Measurements from ENCODE around the gene GJA5. TPM values are rescaled to one million over a fixed set of nuclear protein-coding genes. Genes with fewer than 3 reads are reported as not detected.
"Not testable (repeated sequence)": the region's sequence is repeated elsewhere in the genome, so short reads cannot be mapped to it uniquely, and the experiment has no call there.

GJA5 gene
- total RNA-seq, 1 experiment from 2014 or later = not detected

DNA sequence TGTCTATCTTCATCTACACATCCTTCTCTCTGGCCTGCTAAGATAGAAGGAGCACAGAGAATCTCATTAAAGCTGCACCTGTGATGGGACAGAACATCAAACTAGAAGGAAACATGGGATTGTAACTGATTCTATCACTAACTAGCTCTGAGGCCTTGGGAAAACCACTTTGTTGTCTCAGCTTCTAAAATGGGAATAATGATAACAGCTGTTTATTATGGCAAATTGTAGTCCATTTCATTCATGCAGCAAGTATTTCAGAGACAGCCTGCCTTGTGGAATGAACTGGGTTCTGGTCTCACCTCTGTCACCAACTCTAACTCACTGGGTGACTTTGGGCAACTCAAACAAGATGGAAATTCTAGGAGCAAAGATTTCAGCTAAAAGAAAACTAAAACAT is 12.4 kb downstream of the GJA5 start:
- no peaks in the 10 kb centered on the region for H3K27me3 ChIP-seq
- no peak overlapping the region for H3K4me3 ChIP-seq
- H3K9me3 ChIP-seq = no peaks in the 10 kb centered on the region
- DNase-seq = no peak
- no peaks in the 10 kb centered on the region for H3K36me3 ChIP-seq

DNA sequence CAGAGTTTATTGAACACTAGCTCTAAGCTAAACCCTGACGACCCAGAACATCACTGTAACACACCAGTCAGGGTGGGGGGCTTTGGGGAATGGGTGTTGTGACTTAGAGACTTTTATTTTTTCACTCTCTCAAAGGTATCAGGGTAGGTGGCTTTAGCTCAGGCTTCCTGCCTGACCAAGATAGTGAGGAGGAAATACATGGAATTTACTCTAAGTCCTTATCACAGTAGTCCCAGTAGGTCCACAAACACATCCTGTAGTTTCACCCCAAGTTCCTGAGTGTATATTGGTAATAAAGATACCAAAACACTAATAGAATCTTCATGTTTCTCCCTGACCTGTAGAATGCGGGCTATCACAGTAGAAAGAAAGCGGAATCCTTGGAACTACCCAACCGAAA is 15.1 kb downstream of the GJA5 start:
- no peaks in the 10 kb centered on the region for H3K36me3 ChIP-seq

GRCh38 chr1:147741065-147741464 is 19.3 kb downstream of the GJA5 start:
- no peaks in the 10 kb centered on the region for H3K36me3 ChIP-seq
- no peak for DNase-seq
- H3K27me3 ChIP-seq = no peaks in the 10 kb centered on the region
- H3K9me3 ChIP-seq = no peaks in the 10 kb centered on the region
- H3K4me3 ChIP-seq = no peak overlapping the region

More for the DNA sequence above, 15.1 kb downstream of the GJA5 start:
- no peak for DNase-seq
- Histone ChIP-seq H3K4me3 (no peak overlapping the region), H3K9me3 (no peaks in the 10 kb centered on the region), H3K27me3 (no peaks in the 10 kb centered on the region)

DNA sequence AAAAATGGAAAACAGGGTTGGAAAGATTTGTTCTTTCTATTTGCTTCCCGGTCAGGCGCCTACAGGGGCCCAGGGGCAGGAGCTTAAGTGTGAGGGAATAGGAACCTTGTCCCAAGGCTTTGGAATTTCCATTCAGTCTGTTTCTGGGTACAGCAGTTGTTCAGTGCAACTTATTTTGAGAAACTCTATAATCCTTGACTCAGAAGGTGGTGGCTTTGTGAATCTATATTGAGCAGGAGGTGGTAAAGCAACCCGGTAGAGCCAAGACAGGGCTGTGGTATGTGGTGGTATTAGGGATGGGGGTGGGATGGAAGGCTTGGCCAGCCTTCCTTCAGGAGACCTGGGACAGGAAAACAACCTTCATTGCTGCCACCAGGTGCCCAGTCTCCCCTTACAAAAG is 20.0 kb downstream of the GJA5 start:
- H3K27me3 ChIP-seq = no peaks in the 10 kb centered on the region
- DNase-seq = no peak
- H3K9me3 ChIP-seq = no peaks in the 10 kb centered on the region
- no peak overlapping the region for H3K4me3 ChIP-seq
- no peaks in the 10 kb centered on the region for H3K36me3 ChIP-seq

- H3K4me3 ChIP-seq = no peak overlapping the region
- H3K9me3 ChIP-seq = no peaks in the 10 kb centered on the region
- no peaks in the 10 kb centered on the region for H3K27me3 ChIP-seq
- DNase-seq = no peak
- H3K36me3 ChIP-seq = no peaks in the 10 kb centered on the region
These were observed 21.5 kb downstream of the GJA5 start for GRCh38 chr1:147738739-147739476.

DNA sequence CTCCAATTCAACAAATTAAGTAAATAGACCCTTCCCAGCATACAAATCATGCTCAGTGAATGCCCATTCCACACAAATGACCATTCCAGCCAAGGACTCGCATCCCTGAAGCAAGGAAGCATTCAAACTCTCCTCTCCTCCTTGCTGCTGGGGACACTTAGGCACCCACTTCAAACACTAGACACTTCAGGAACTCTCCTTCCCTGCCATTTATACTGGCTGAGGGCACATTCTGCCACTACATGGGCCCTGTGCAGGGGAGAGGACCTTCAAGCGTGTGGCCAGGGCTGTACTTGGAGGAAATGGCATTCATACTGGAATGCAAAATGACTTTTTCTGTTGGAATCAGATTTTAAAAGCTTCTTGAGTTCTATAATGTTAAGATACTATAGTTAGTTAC is 22.3 kb downstream of the GJA5 start:
- Histone ChIP-seq H3K9me3 (no peaks in the 10 kb centered on the region), H3K4me3 (no peak overlapping the region), H3K36me3 (no peaks in the 10 kb centered on the region), H3K27me3 (no peaks in the 10 kb centered on the region)
- DNase-seq = no peak

DNA sequence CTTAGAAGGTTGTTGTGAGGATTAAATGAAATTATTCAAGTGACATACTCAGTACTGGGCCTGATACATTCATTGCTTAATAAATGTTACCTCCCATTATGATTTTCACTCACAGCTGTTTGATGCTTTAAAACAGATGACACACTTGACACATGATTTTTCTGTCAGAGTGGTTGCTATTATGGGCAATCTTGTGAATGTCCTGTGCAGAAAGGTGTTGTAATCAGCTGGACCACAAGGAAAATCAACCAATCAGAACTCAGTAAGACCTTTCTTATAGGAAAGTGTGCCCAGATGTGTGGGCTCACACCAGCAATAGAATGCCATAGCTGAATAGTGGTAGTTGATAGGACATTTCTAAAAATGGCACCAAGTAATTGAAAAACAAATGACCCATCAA is 23.5 kb downstream of the GJA5 start:
- no peaks in the 10 kb centered on the region for H3K36me3 ChIP-seq
- H3K4me3 ChIP-seq = no peak overlapping the region
- H3K27me3 ChIP-seq = no peaks in the 10 kb centered on the region
- H3K9me3 ChIP-seq = no peaks in the 10 kb centered on the region
- DNase-seq = no peak

- Histone ChIP-seq H3K36me3 (no peaks in the 10 kb centered on the region), H3K4me3 (no peak overlapping the region), H3K9me3 (no peaks in the 10 kb centered on the region), H3K27me3 (peaks cover 4% of the 10 kb centered on the region; the same call in 1 of the 2 replicates)
- DNase-seq = no peak
These were observed 25.0 kb downstream of the GJA5 start for GRCh38 chr1:147735423-147735822.

GRCh38 chr1:147734291-147734841 is 26.0 kb downstream of the GJA5 start:
- DNase-seq, H3K9me3 ChIP-seq, H3K4me3 ChIP-seq, H3K36me3 ChIP-seq: not testable (repeated sequence)
- H3K27me3 ChIP-seq = peaks cover 12% of the 10 kb centered on the region; the same call in 1 of the 2 replicates

DNA sequence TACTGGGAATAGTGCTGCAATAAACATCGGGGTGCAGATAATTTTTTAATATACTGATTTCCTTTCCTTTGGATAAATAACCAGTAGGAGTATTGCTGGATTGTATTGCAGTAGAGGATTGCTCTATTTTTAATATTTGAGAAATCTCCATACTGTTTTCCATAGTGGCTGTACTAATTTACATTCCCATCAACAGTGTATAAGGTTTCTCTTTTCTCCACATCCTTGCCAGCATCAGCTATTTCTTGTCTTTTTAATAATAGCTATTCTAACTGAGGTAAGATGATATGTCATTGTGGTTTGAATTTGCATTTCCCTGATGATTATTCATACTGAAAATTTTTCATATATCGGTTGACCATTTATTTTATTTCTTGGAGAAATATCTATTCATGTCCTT is 31.1 kb downstream of the GJA5 start:
- Histone ChIP-seq H3K4me3 (no peak overlapping the region), H3K9me3 (no peaks in the 10 kb centered on the region), H3K27me3 (peaks cover 19% of the 10 kb centered on the region), H3K36me3 (no peaks in the 10 kb centered on the region)
- DNase-seq = no peak

- no peaks in the 10 kb centered on the region for H3K9me3 ChIP-seq
- no peaks in the 10 kb centered on the region for H3K36me3 ChIP-seq
- no peak for DNase-seq
- H3K4me3 ChIP-seq = no peak overlapping the region
- H3K27me3 ChIP-seq = peaks cover 21% of the 10 kb centered on the region
These were observed 34.2 kb downstream of the GJA5 start for GRCh38 chr1:147726168-147726567.

GRCh38 chr1:147725685-147726084 is 34.7 kb downstream of the GJA5 start:
- no peak for DNase-seq
- Histone ChIP-seq H3K9me3 (no peaks in the 10 kb centered on the region), H3K4me3 (no peak overlapping the region), H3K27me3 (peaks cover 18% of the 10 kb centered on the region), H3K36me3 (no peaks in the 10 kb centered on the region)

DNA sequence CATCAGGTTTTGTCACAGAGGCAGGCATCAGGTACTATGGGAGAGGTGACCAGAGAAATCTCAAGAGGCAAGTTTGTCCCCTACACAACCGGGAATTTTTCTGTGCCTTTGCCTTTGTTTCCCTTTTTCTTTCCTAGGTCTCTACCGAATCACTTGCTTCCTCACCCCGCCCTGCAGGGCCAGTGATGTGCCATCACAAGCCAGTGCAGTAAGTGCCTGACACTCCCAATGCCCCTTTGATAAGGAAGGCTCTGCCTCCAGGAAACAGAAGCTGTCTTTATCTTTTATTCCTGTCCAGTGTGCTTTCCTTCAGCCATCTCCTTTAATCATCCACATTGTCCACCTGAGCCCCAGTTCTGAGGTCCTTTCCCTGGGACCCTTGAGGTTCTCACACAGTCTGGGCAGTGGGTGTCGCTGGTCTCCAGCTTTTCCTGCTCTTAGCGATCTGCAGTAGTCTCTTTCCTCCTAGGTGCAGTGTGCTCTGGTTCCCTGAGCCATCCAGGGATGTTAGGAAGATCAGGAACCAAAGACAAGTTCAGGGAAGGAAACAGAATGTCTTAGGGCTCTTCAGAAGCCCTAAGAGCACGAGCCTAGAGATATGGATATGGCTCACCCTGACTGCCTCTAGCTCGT is 36.6 kb downstream of the GJA5 start:
- Histone ChIP-seq H3K27me3 (peaks cover 6% of the 10 kb centered on the region), H3K4me3 (no peak overlapping the region), H3K9me3 (no peaks in the 10 kb centered on the region), H3K36me3 (no peaks in the 10 kb centered on the region)
- peak; percentile 13 for DNase-seq

GRCh38 chr1:147722124-147722523 is 38.3 kb downstream of the GJA5 start:
- H3K4me3 ChIP-seq = no peak overlapping the region
- no peaks in the 10 kb centered on the region for H3K36me3 ChIP-seq
- H3K9me3 ChIP-seq = no peaks in the 10 kb centered on the region
- H3K27me3 ChIP-seq = peaks cover 6% of the 10 kb centered on the region
- no peak for DNase-seq

DNA sequence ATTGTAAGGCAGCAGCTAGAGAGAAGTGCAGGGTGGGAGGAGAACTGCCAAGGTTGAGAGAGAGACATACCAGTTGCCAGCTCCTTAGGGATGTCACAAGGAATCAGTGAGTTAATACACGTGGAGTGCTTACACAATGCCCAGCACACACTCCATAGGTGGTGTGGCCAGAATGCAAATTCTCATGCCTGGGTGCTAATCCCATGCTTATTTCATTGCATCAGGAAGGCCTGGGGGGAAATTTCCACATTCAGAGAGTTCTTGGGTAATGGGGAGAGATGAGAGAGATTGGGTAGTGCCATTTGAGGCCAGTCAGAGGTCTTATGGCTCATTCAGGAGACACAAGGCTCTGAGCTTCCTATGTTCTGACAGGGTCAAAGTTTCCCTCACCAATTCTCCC is 38.7 kb downstream of the GJA5 start:
- H3K9me3 ChIP-seq = no peaks in the 10 kb centered on the region
- no peaks in the 10 kb centered on the region for H3K36me3 ChIP-seq
- no peak overlapping the region for H3K4me3 ChIP-seq
- DNase-seq = no peak
- peaks cover 6% of the 10 kb centered on the region for H3K27me3 ChIP-seq

GRCh38 chr1:147720557-147720956 is 39.8 kb downstream of the GJA5 start:
- no peaks in the 10 kb centered on the region for H3K36me3 ChIP-seq
- DNase-seq = no peak
- H3K4me3 ChIP-seq = no peak overlapping the region
- H3K27me3 ChIP-seq = peaks cover 7% of the 10 kb centered on the region
- H3K9me3 ChIP-seq = no peaks in the 10 kb centered on the region

DNA sequence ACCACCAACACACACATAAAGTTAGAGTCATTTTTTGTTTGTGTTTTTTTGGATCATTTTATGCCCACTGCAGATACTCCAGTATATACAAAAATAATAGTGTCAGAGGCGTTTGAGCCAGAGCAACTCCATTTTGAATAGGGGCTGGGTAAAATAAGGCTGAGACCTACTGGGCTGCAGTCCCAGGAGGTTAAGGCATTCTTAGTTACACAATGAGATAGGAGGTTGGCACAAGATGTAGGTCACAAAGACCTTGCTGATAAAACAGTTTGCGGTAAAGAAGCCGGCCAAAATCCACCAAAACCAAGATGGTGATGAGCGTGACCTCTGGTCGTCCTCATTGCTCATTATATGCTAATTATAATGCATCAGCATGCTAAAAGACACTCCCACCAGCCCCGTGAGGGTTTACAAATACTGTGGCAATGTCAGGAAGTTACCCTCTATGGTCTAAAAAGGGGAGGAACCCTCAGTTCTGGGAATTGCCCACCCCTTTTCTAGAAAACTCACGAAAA is 40.6 kb downstream of the GJA5 start:
- H3K4me3 ChIP-seq = no peak overlapping the region
- DNase-seq = no peak
- no peaks in the 10 kb centered on the region for H3K9me3 ChIP-seq
- H3K27me3 ChIP-seq = peaks cover 5% of the 10 kb centered on the region; the same call in 1 of the 2 replicates
- H3K36me3 ChIP-seq = no peaks in the 10 kb centered on the region

All from MG63 (cell line).